HepG2 (cell line): ENCODE measurements around the gene GDF7. TPM values are rescaled to one million over a fixed set of nuclear protein-coding genes. Genes with fewer than 3 reads are reported as not detected.
A peak's percentile ranks its signal among the peaks of the same experiment; 100 is the strongest.

Source experiments
- AKNA ChIP-seq: sonication (generic); formaldehyde crosslinking; IDR thresholded peaks from 2 replicates; pipeline ENCODE4 v1.4.0; 2020; ENCODE audit warnings: missing genetic modification reagents, borderline replicate concordance
- ARNT2 ChIP-seq: sonication (generic); formaldehyde crosslinking; IDR thresholded peaks from 2 replicates; pipeline ENCODE4 v1.8.0; 2022; ENCODE audit warnings: mild to moderate bottlenecking, low read depth, missing genetic modification reagents, moderate library complexity
- CBX2 ChIP-seq, 2 experiments: fragments of 200-600 bp in 1 of 2; sonication (generic); formaldehyde crosslinking in 1 of 2; IDR thresholded peaks; 2 replicates each; pipeline versions ENCODE4 v1.7.0 to v1.8.1; 2018 to 2022; ENCODE audit warnings: low read depth in 2 of 2, low read length in 1 of 2, mild to moderate bottlenecking in 1 of 2, missing genetic modification reagents in 1 of 2
- CEBPB ChIP-seq: IDR thresholded peaks from 2 replicates; pipeline ENCODE4 v1.6.1; 2011; ENCODE audit warnings: low read depth, low read length, improper control_type of control experiment, borderline replicate concordance
- HDAC1 ChIP-seq: sonication (generic); formaldehyde crosslinking; IDR thresholded peaks from 2 replicates; pipeline ENCODE4 v1.5.1; 2020; ENCODE audit warnings: mild to moderate bottlenecking, missing genetic modification reagents
- HDAC6 ChIP-seq: fragments of 200-600 bp; sonication (generic); IDR thresholded peaks from 2 replicates; pipeline ENCODE4 v1.7.0; 2017; ENCODE audit warnings: mild to moderate bottlenecking, antibody characterized with exemption, low read length, low read depth
- NKX3-1 ChIP-seq: sonication (generic); formaldehyde crosslinking; IDR thresholded peaks from 2 replicates; pipeline ENCODE4 v1.5.0; 2020; ENCODE audit warnings: missing genetic modification reagents
- RFX1 ChIP-seq: fragments of 450-650 bp; IDR thresholded peaks from 2 replicates; pipeline ENCODE4 v1.6.1; 2017
- RORA ChIP-seq: sonication (generic); formaldehyde crosslinking; IDR thresholded peaks from 2 replicates; pipeline ENCODE4 v1.5.0; 2020; ENCODE audit warnings: mild to moderate bottlenecking, missing genetic modification reagents, moderate library complexity
- SMC3 ChIP-seq: IDR thresholded peaks from 2 replicates; pipeline ENCODE4 v1.6.1; 2011; ENCODE audit warnings: low read length, improper control_type of control experiment
- THAP7 ChIP-seq: sonication (generic); formaldehyde crosslinking; IDR thresholded peaks from 2 replicates; pipeline ENCODE4 v1.8.1; 2023; ENCODE audit warnings: mild to moderate bottlenecking, missing genetic modification reagents
- ZFP91 ChIP-seq: sonication (generic); formaldehyde crosslinking; IDR thresholded peaks from 2 replicates; pipeline ENCODE4 v1.9.0; 2022; ENCODE audit warnings: missing genetic modification reagents, mild to moderate bottlenecking, borderline replicate concordance
- ZNF275 ChIP-seq: sonication (generic); formaldehyde crosslinking; IDR thresholded peaks from 2 replicates; pipeline ENCODE4 v1.8.0; 2022; ENCODE audit warnings: missing genetic modification reagents, mild to moderate bottlenecking, inconsistent platforms, borderline replicate concordance
- polyA plus RNA-seq, 8 experiments: library from polyadenylated mRNA; depleted of rRNA in 3 of 8; stranded (reverse) in 7 of 8; unstranded in 1 of 8; fragments of >200 nt; fragmentation: Illumina TruSeq in 4 of 8; extraction: Trizol in 4 of 8; gene quantifications; 2 replicates each; pipeline versions ENCODE4 v1.2.1 to v1.2.3, GENCODE V29; 2011 to 2016; ENCODE audit warnings: low read depth in 4 of 8, missing spikeins in 1 of 8, mixed read lengths in 1 of 8; ENCODE audit not compliant: insufficient read depth in 1 of 8
- total RNA-seq, 5 experiments: library from RNA; depleted of rRNA; stranded (reverse); fragments of >200 nt; fragmentation: Illumina TruSeq; extraction: Trizol; gene quantifications; 2 replicates each; pipeline ENCODE4 v1.2.3, GENCODE V29; 2016; ENCODE audit warnings: low read depth in 1 of 5
- TF ChIP-seq, protein P1 (sequence below): sonication (generic); formaldehyde crosslinking; IDR thresholded peaks from 2 replicates; pipeline ENCODE4 v1.5.0; 2020; ENCODE audit warnings: mild to moderate bottlenecking, missing genetic modification reagents, moderate library complexity
- TF ChIP-seq, protein P2 (sequence below): sonication (generic); formaldehyde crosslinking; IDR thresholded peaks from 2 replicates; pipeline ENCODE4 v1.8.1; 2023; ENCODE audit warnings: missing genetic modification reagents, mild to moderate bottlenecking, borderline replicate concordance
- TF ChIP-seq, protein P3 (sequence below): sonication (generic); formaldehyde crosslinking; IDR thresholded peaks from 2 replicates; pipeline ENCODE4 v1.5.0; 2020; ENCODE audit warnings: missing genetic modification reagents, mild to moderate bottlenecking, borderline replicate concordance

Gene GDF7
- total and polyA plus RNA-seq, 2 of the 13 experiments (the other 11 are each of a cell fraction or from before 2014, with no cell fraction given), result 1.6 to 15.0 TPM

DNA sequence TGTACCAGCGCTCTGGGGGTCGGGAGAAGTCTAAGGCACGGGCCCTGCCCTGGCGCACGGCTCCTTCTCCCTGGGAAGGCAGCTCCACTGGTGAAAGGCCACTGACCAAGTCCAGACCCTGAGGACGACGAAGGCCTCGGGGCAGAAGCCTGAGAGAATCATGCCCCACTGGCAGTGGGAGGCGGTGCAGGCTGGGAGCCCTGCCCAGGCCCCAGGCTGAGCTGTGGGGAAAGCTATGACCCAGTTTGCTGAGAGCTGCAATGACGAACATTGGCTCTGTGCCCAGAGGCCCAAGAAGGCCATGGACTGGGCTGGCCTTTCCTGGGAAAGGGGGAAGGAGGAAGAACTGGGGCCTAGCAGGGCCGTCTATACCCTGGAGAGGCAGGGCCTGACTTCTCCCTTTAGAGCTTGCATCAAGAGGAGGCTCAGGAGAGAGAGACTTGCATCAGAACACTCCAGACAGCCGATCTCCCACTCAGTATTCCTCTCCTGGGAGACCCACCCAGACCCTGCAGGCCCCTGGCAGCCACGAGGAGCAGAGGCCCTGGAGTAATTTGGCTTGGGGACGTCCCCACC lies 49.0 kb upstream of the GDF7 start (continued):
- TF ChIP-seq AKNA (CRISPR knock-in tag) (no peak), RORA (no peak), SMC3 (peak; percentile 30; the same call in 1 of the 2 replicates), ARNT2 (CRISPR knock-in tag) (no peak), CBX2 (IDR thresholded peaks at IDR 0.05; ENCODE audit: low read depth, low read length) (no peak), CBX2 (CRISPR knock-in tag; IDR thresholded peaks at IDR 0.05; ENCODE audit: low read depth) (no peak), THAP7 (CRISPR knock-in tag) (no peak; the same call in 1 of the 2 replicates), RFX1 (no peak), HDAC1 (CRISPR knock-in tag) (peak; percentile 50; the same call in 1 of the 2 replicates), HDAC6 (no peak), NKX3-1 (CRISPR knock-in tag) (no peak), CEBPB (peak; percentile 42; the same call in 1 of the 2 replicates), ZFP91 (CRISPR knock-in tag) (peak; percentile 69), ZNF275 (CRISPR knock-in tag) (no peak)
- TF ChIP-seq, protein P1, sequence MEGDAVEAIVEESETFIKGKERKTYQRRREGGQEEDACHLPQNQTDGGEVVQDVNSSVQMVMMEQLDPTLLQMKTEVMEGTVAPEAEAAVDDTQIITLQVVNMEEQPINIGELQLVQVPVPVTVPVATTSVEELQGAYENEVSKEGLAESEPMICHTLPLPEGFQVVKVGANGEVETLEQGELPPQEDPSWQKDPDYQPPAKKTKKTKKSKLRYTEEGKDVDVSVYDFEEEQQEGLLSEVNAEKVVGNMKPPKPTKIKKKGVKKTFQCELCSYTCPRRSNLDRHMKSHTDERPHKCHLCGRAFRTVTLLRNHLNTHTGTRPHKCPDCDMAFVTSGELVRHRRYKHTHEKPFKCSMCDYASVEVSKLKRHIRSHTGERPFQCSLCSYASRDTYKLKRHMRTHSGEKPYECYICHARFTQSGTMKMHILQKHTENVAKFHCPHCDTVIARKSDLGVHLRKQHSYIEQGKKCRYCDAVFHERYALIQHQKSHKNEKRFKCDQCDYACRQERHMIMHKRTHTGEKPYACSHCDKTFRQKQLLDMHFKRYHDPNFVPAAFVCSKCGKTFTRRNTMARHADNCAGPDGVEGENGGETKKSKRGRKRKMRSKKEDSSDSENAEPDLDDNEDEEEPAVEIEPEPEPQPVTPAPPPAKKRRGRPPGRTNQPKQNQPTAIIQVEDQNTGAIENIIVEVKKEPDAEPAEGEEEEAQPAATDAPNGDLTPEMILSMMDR (CRISPR knock-in tag), result peak; percentile 60
- TF ChIP-seq, protein P2, sequence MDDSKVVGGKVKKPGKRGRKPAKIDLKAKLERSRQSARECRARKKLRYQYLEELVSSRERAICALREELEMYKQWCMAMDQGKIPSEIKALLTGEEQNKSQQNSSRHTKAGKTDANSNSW (CRISPR knock-in tag), result no peak
- TF ChIP-seq, protein P3, sequence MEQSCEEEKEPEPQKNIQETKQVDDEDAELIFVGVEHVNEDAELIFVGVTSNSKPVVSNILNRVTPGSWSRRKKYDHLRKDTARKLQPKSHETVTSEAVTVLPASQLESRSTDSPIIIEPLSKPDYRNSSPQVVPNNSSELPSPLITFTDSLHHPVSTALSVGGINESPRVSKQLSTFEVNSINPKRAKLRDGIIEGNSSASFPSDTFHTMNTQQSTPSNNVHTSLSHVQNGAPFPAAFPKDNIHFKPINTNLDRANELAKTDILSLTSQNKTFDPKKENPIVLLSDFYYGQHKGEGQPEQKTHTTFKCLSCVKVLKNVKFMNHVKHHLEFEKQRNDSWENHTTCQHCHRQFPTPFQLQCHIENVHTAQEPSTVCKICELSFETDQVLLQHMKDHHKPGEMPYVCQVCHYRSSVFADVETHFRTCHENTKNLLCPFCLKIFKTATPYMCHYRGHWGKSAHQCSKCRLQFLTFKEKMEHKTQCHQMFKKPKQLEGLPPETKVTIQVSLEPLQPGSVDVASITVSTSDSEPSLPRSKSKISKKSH, result peak; percentile 49; the same call in 1 of the 2 replicates
